H1 (cell line): ENCODE results near the gene FAT3. TPM values are rescaled to one million over a fixed set of nuclear protein-coding genes. Genes with fewer than 3 reads are reported as not detected.
A peak's percentile ranks its signal among the peaks of the same experiment; 100 is the strongest.

ENCODE experiments used
- CTCF ChIA-PET: fragments of 300-600 bp; sonication (Branson Sonifier 250); formaldehyde crosslinking; loops from one replicate; lab custom pipeline; 2021; ENCODE audit not compliant: partially characterized antibody; lab: Charles Lee
- POLR2A ChIA-PET: fragments of 300-600 bp; sonication (Branson Sonifier 250); formaldehyde crosslinking; loops from one replicate; lab custom pipeline; 2021; ENCODE audit warnings: inconsistent platforms; ENCODE audit not compliant: partially characterized antibody; lab: Charles Lee
- DNase-seq, 2 experiments: peaks; one replicate each; pipeline versions ENCODE4 v3.0.0 to v3.0.0-alpha.2; 2010 to 2022; ENCODE audit warnings: low spot score in 2 of 2, low read depth in 1 of 2, mixed read lengths in 1 of 2
- FAIRE-seq: peaks from 2 replicates; lab custom pipeline; 2011; peaks lifted over from hg19 to GRCh38; lab: Jason Lieb, UNC
- H2AFZ ChIP-seq: 2 replicates; pipeline ENCODE4 v1.8.1; 2012; ENCODE audit warnings: low read length, inconsistent platforms
- H2AK5ac ChIP-seq: 2 replicates; pipeline ENCODE4 v1.6.1; 2013; ENCODE audit warnings: low read depth, low read length
- H2BK120ac ChIP-seq: replicated peaks from 2 replicates; pipeline ENCODE3; 2013; ENCODE audit warnings: low read depth, low read length, inconsistent platforms
- H2BK12ac ChIP-seq: 2 replicates; pipeline ENCODE4 v1.6.1; 2013; ENCODE audit warnings: low read depth, low read length
- H2BK15ac ChIP-seq: 2 replicates; pipeline ENCODE4 v1.6.1; 2013; ENCODE audit warnings: low read length
- H2BK20ac ChIP-seq: 2 replicates; pipeline ENCODE4 v1.6.1; 2013; ENCODE audit warnings: low read length
- H2BK5ac ChIP-seq: 2 replicates; pipeline ENCODE4 v1.6.1; 2013; ENCODE audit warnings: low read depth, low read length
- H3K14ac ChIP-seq: 2 replicates; pipeline ENCODE4 v1.6.1; 2013; ENCODE audit warnings: inconsistent platforms; ENCODE audit not compliant: insufficient read length
- H3K18ac ChIP-seq: 2 replicates; pipeline ENCODE4 v1.6.1; 2013; ENCODE audit warnings: low read length; ENCODE audit errors: extremely low read depth
- H3K23ac ChIP-seq: 2 replicates; pipeline ENCODE4 v1.6.1; 2013; ENCODE audit warnings: inconsistent platforms; ENCODE audit not compliant: insufficient read length
- H3K23me2 ChIP-seq: 2 replicates; pipeline ENCODE4 v1.6.1; 2013; ENCODE audit warnings: low read depth, low read length
- H3K27ac ChIP-seq: 2 replicates; pipeline ENCODE4 v1.6.1; 2011; ENCODE audit warnings: low read depth, low read length, inconsistent platforms
- H3K27me3 ChIP-seq, 4 experiments: replicated peaks in 1 of 4; 1 replicate in 1 of 4; 2 replicates in 3 of 4; pipeline versions ENCODE4 v1.6.1 to v1.8.1; 2011 to 2013; ENCODE audit warnings: low read length in 3 of 4, mild to moderate bottlenecking in 3 of 4, inconsistent platforms in 2 of 4, mixed read lengths in 2 of 4, moderate library complexity in 1 of 4; ENCODE audit not compliant: control insufficient read depth in 3 of 4, insufficient read depth in 3 of 4; ENCODE audit errors: extremely low read depth in 1 of 4
- H3K36me3 ChIP-seq, 4 experiments: 2 replicates each; pipeline versions ENCODE4 v1.6.1 to v1.8.1; 2011 to 2013; ENCODE audit warnings: mild to moderate bottlenecking in 4 of 4, low read length in 3 of 4, moderate library complexity in 2 of 4, control low read depth in 1 of 4, inconsistent platforms in 1 of 4; ENCODE audit not compliant: insufficient read depth in 4 of 4, control insufficient read depth in 2 of 4
- H3K4ac ChIP-seq: replicated peaks from 2 replicates; pipeline ENCODE3; 2013; ENCODE audit warnings: low read length, low read depth, mixed read lengths, inconsistent platforms; ENCODE audit not compliant: insufficient read length
- H3K4me1 ChIP-seq, 4 experiments: replicated peaks in 1 of 4; 1 replicate in 1 of 4; 2 replicates in 3 of 4; pipeline versions ENCODE4 v1.6.1 to v1.8.1; 2011 to 2013; ENCODE audit warnings: low read length in 3 of 4, inconsistent platforms in 2 of 4, mixed read lengths in 1 of 4; ENCODE audit not compliant: insufficient read depth in 4 of 4, control insufficient read depth in 3 of 4
- H3K4me2 ChIP-seq, 2 experiments: 2 replicates each; pipeline versions ENCODE4 v1.6.1 to v1.8.1; 2011 to 2013; ENCODE audit warnings: low read depth in 2 of 2, low read length in 2 of 2, control low read depth in 1 of 2, inconsistent platforms in 1 of 2, mild to moderate bottlenecking in 1 of 2; ENCODE audit not compliant: insufficient read depth in 1 of 2
- H3K4me3 ChIP-seq, 4 experiments: fragments of 200-600, 300-600 bp in 1 of 4; sonication (generic), shearing (Covaris generic), sonication (Bioruptor Twin) in 1 of 4; 2 replicates each; pipeline versions ENCODE4 v1.5.1 to v1.8.1; 2011 to 2016; ENCODE audit warnings: low read length in 4 of 4, low read depth in 3 of 4, control low read depth in 2 of 4, inconsistent platforms in 2 of 4, mild to moderate bottlenecking in 2 of 4, mixed read lengths in 1 of 4, moderate library complexity in 1 of 4; ENCODE audit not compliant: insufficient read depth in 2 of 4; ENCODE audit errors: extremely low read depth in 1 of 4
- H3K56ac ChIP-seq: replicated peaks from 2 replicates; pipeline ENCODE3; 2013; ENCODE audit warnings: low read depth, mild to moderate bottlenecking, mixed read lengths, low read length, inconsistent platforms; ENCODE audit not compliant: insufficient read length
- H3K79me1 ChIP-seq: 2 replicates; pipeline ENCODE4 v1.6.1; 2013; ENCODE audit warnings: low read depth, low read length, control low read depth
- H3K79me2 ChIP-seq, 2 experiments: 2 replicates each; pipeline versions ENCODE4 v1.6.1 to v1.8.1; 2012 to 2013; ENCODE audit warnings: low read length in 2 of 2, mild to moderate bottlenecking in 2 of 2, inconsistent platforms in 1 of 2; ENCODE audit not compliant: insufficient read depth in 2 of 2, control insufficient read depth in 1 of 2
- H3K9ac ChIP-seq, 4 experiments: replicated peaks in 1 of 4; 1 replicate in 1 of 4; 2 replicates in 3 of 4; pipeline versions ENCODE4 v1.6.1 to v1.8.1; 2011 to 2013; ENCODE audit warnings: low read depth in 3 of 4, low read length in 3 of 4, control low read depth in 2 of 4, mild to moderate bottlenecking in 2 of 4, moderate library complexity in 2 of 4, inconsistent platforms in 1 of 4; ENCODE audit errors: extremely low read depth in 1 of 4
- H3K9me3 ChIP-seq, 2 experiments: 2 replicates each; pipeline versions ENCODE4 v1.6.1 to v1.8.1; 2012 to 2013; ENCODE audit warnings: mild to moderate bottlenecking in 2 of 2, moderate library complexity in 2 of 2, control low read depth in 1 of 2, inconsistent platforms in 1 of 2, low read depth in 1 of 2, low read length in 1 of 2, mixed read lengths in 1 of 2; ENCODE audit not compliant: insufficient read depth in 2 of 2
- H4K20me1 ChIP-seq, 2 experiments: replicated peaks in 1 of 2; 2 replicates each; pipeline versions ENCODE3 to v1.8.1; 2011 to 2013; ENCODE audit warnings: inconsistent platforms in 2 of 2, low read length in 2 of 2, mild to moderate bottlenecking in 1 of 2; ENCODE audit not compliant: insufficient read depth in 2 of 2, control insufficient read depth in 1 of 2
- H4K5ac ChIP-seq: 2 replicates; pipeline ENCODE4 v1.6.1; 2013; ENCODE audit warnings: low read length, low read depth, mixed read lengths, inconsistent platforms; ENCODE audit not compliant: insufficient read length
- H4K8ac ChIP-seq: 2 replicates; pipeline ENCODE4 v1.8.0; 2013; ENCODE audit warnings: mild to moderate bottlenecking, moderate library complexity, low read length, inconsistent platforms; ENCODE audit not compliant: insufficient read depth; ENCODE audit errors: extremely low read depth
- H4K91ac ChIP-seq: replicated peaks from 2 replicates; pipeline ENCODE3; 2013; ENCODE audit warnings: low read length, mixed read lengths, inconsistent platforms; ENCODE audit not compliant: insufficient read length
- EP300 ChIP-seq, 2 experiments: IDR thresholded peaks; 1 replicate in 1 of 2; 2 replicates in 1 of 2; pipeline ENCODE4 v1.6.1; 2011 to 2012; ENCODE audit warnings: low read depth in 2 of 2, low read length in 2 of 2, mild to moderate bottlenecking in 2 of 2, borderline replicate concordance in 1 of 2, inconsistent platforms in 1 of 2, moderate library complexity in 1 of 2
- NRF1 ChIP-seq: IDR thresholded peaks from 2 replicates; pipeline ENCODE4 v1.6.1; 2011; ENCODE audit warnings: mild to moderate bottlenecking, low read depth, low read length, improper control_type of control experiment
- RAD21 ChIP-seq, 2 experiments: IDR thresholded peaks in 1 of 2; conservative IDR thresholded peaks in 1 of 2; 2 replicates each; pipeline ENCODE4 v1.6.1; 2011; ENCODE audit warnings: low read depth in 2 of 2, low read length in 2 of 2, improper control_type of control experiment in 1 of 2, inconsistent platforms in 1 of 2, mild to moderate bottlenecking in 1 of 2, moderate library complexity in 1 of 2
- TCF12 ChIP-seq: IDR thresholded peaks from 2 replicates; pipeline ENCODE4 v1.6.1; 2011; ENCODE audit warnings: low read depth, mild to moderate bottlenecking, low read length
- WGBS, 2 experiments: shearing (Covaris generic) in 1 of 2; methylation state at CpG; one replicate each; pipeline versions ENCODE4 v1.1.6 to v1.1.7; 2013 to 2015; ENCODE audit warnings: low lambda C conversion rate in 2 of 2, mixed read lengths in 2 of 2, inconsistent platforms in 1 of 2, low coverage in 1 of 2, missing lambda C conversion rate in 1 of 2; ENCODE audit not compliant: insufficient replicate concordance in 2 of 2, insufficient coverage in 1 of 2, insufficient read length in 1 of 2; ENCODE audit errors: extremely low coverage in 1 of 2, missing lambda C conversion rate in 1 of 2; 5-methylcytosine and 5-hydroxymethylcytosine counted together
- polyA plus RNA-seq, 7 experiments: library from polyadenylated mRNA; depleted of rRNA in 3 of 7; stranded (reverse) in 5 of 7; unstranded in 2 of 7; fragments of >200 nt in 5 of 7; fragments of 200-250 nt in 2 of 7; gene quantifications; 1 replicate in 5 of 7; 2 replicates in 1 of 7; 4 replicates in 1 of 7; pipeline versions ENCODE4 v1.2.1 to v1.2.3, GENCODE V29; 2011 to 2013; ENCODE audit warnings: missing spikeins in 2 of 7, mixed read lengths in 2 of 7
- total RNA-seq: library from RNA; stranded (reverse); fragmentation: NEBNext Ultra II Directional; extraction: Animal tissue kit (Norgen Biotek cat#: 25700); gene quantifications from 2 replicates; pipeline ENCODE4 v1.2.1, GENCODE V29; 2021

The FAT3 gene
- total and polyA plus RNA-seq, 2 of the 8 experiments (the other 6 are each of a cell fraction or from before 2014, with no cell fraction given) = 7.2 to 18.4 TPM

DNA sequence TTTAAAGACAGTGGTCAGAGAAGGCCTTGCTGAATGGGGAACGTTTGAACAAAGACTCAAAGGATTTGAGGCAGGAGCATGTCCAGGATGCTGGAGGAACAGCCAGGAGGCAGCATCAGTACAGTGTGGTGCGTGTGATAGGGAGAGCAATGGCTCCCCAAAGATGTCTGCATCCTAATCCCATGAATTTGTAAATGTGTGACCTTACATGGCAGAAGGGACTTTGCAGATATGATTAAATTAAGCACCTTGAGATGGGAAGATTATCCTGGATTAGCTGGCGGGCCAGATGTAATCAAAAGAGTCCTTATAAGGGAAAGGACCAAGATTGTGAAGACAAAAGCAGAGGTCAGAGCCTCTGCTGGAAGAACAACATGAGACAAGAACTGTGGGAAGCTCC is 24.6 kb upstream of the FAT3 start:
- 0 out of 2 replicates have a peak overlapping the region, but pooled peaks have one; percentile 69 for H2BK20ac ChIP-seq
- H2BK120ac ChIP-seq = no peak overlapping the region
- WGBS, 2 experiments = 92% methylated on average over 3 of the region's 3 CpGs; no CpG with 5 or more reads in 1 of the 2 experiments
- CTCF ChIA-PET = interaction anchor here (0.6 kb wide), 1 partner anchor 10 kb away, joined by 3 read pairs; no protein-coding TSS in a partner anchor
- H3K9me3 ChIP-seq = no peaks in the 10 kb centered on the region
- FAIRE-seq = no peak
- H3K56ac ChIP-seq = no peak overlapping the region
- H4K91ac ChIP-seq = no peak overlapping the region
- no peak overlapping the region for H3K27ac ChIP-seq
- no peaks in the 10 kb centered on the region for H3K36me3 ChIP-seq
- no peak overlapping the region for H4K8ac ChIP-seq
- TF ChIP-seq NRF1 = no peak
- TF ChIP-seq RAD21 (IDR thresholded peaks at IDR 0.05 in 1 of 2, conservative IDR thresholded peaks at IDR 0.05 in 1 of 2; ENCODE audit: low read depth in 2 of 2, low read length in 2 of 2) = 0 out of 4 replicates have a peak, but pooled peaks of 1 of the 2 experiments have one; percentile 1
- TF ChIP-seq EP300 (IDR thresholded peaks at IDR 0.05; ENCODE audit: borderline replicate concordance in 1 of 2, low read depth in 2 of 2, low read length in 2 of 2) = no peak
- TF ChIP-seq TCF12 = no peak
- no peaks in the 10 kb centered on the region for H3K4me1 ChIP-seq
- no peak overlapping the region for H3K14ac ChIP-seq
- H2BK12ac ChIP-seq = no peak overlapping the region
- no peak overlapping the region for H2AFZ ChIP-seq
- no peak overlapping the region for H2AK5ac ChIP-seq
- H4K5ac ChIP-seq = no peak overlapping the region
- no peak overlapping the region for H2BK15ac ChIP-seq
- H3K4ac ChIP-seq = no peak overlapping the region
- H3K4me2 ChIP-seq = no peak overlapping the region
- no peaks in the 10 kb centered on the region for H3K27me3 ChIP-seq
- no peak overlapping the region for H3K18ac ChIP-seq
- H3K9ac ChIP-seq = no peak overlapping the region
- no peak for DNase-seq
- H3K79me2 ChIP-seq = no peaks in the 10 kb centered on the region
- H2BK5ac ChIP-seq = no peak overlapping the region
- peaks cover 2% of the 10 kb centered on the region; the same call in 1 of the 2 replicates for H3K23me2 ChIP-seq
- no peak overlapping the region for H3K4me3 ChIP-seq
- no peaks in the 10 kb centered on the region for H3K79me1 ChIP-seq
- H3K23ac ChIP-seq = no peak overlapping the region
- POLR2A ChIA-PET = no interaction called here
- no peaks in the 10 kb centered on the region for H4K20me1 ChIP-seq
